ENCODE measurements around the gene CABLES1.

GRCh38 chr18:23108496-23108895, 26.8 kb upstream of the CABLES1 start:
- TF ChIP-seq CTCF (IDR thresholded peaks at IDR 0.05) = no peak
- TF ChIP-seq POLR2A (IDR thresholded peaks at IDR 0.05) = no peak

All from thyroid gland (tissue), 4 donors.